NCI-H2196 treated with DMSO at 0.1 percent for 48 hours (cell line): Measurements from ENCODE around the gene ZNF320.
A peak's percentile ranks its signal among the peaks of the same experiment; 100 is the strongest.
"Not testable (repeated sequence)": the region's sequence is repeated elsewhere in the genome, so short reads cannot be mapped to it uniquely, and the experiment has no call there.

Experiments
- DNase-seq: peaks from one replicate; lab custom pipeline; 2025; ENCODE audit not compliant: unreplicated experiment; lab: John Stamatoyannopoulos, UW

Gene ZNF320

DNA sequence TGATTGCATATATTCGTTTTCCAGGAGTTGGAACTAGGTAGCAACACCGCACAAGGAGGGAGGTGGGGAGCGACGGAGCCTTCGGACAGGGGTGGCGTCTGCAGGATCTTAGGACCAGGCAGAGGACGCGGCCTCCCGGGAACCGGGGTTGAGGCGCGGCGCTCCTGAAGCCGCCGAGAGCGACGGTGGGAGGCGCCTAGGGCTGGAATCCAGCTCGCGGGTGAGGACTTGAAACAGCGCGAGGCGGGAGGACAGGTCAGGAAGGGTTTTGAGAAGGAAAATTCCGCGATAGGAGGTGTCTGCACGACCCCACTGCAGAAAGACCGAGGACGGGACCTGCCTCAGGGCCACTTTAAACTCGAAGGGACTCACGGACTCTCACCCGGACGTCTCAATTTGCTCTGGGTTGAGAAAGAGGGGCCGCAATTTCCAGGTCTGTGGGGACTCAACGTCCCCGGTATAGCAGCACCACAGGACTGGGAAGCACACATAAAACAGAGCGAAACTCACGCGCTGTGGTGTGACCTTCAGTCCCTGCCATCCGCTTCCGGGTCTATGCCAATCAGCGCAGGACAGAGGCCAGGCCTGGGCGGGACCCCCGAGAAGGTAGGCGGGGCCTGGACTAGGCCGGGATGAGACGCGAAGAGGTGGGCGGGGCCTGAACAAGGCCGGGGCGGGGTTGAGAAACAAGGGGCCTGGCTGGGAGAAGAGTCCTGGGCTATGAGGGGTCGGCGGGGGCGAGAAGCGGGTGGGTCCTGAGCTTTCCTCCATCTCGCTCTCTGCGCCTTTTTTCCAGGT is at the start of gene ZNF320:
Gene ZNF320 (minus strand): TSS at position 498 of the 798 bp plus-strand sequence. CDS start 7,380 bp downstream, outside the sequence.
- DNase-seq, result peak; percentile 68

DNA sequence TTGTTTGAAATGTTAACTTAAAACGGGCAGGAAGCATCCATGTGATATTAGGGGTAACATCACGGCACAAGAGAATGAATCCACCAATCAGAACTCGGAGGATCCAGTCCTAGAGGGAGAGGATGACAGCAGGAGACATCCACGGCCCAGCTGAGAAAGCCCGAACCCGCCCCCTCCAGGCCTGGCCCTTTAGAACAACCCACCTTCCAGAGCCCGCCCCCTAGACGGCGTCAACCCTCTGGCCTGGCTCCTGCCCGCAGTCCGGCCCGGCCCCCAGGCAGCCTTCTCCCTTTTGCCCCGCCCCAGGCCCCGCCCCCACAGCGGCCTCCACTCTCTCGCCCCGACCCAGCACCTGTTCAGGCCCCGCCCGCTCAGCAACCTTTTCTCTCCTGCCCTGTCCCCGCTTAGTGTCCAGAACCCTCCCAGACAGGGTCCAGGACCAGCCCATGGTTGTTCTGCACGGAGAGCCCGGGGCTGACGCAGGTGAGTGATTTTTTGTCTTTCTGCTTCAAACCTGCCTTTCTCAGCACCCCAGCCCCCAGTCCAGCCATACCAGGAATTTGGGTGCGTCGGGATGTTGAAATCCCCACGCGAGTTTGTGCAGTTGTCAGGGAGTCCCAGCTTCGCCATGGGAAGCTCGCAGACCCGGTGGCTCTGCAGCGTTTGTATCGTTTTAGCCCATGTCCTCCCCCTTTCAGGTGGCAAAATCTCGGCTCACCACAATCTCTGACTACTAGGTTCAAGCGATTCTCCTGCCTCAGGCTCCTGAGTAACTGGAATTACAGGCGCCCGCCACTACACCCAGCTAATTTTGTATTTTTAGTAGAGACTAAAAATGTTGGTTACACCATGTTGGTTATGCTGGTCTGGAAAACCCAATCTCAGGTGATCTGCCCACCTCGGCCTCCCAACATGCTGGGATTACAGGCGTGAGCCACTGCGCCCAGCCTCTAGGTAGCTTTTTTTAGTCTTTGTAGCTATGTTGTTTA is 49.2 kb upstream of the ZNF320 start:
- no peak for DNase-seq

DNA sequence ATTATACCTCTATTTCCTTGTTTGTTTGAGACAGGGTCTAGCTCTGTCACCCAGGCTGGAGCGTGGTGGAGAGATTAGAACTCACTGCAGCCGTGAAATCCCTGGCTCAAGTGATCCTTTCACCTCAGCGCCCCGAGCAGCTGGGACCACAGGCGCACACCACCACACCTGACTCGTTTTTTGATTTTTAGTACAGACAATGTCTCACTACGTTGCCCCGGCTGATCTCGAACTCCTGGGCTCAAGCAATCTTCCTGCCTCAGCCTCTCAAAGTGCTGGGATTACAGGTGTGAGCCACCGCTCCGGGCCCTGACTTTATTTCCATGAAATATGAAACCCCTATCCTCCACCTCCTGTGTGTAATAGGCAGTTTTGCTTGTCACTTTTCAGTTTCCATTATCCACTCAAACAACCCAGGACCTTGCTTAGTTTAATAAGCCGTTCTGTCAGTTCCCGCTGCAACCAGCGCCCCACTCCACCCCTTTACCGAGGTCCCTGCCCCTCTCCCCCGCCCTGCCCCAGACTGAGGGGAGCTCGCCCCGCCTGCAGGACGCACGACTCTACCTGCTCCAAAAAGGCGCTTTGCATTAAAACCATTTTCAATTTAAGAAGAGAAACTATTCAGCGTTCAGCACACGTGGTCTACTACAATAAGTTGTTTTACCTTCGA is 48.4 kb upstream of the ZNF320 start:
- no peak for DNase-seq

GRCh38 chr19:52944703-52945493 is 47.5 kb upstream of the ZNF320 start:
- DNase-seq, result not testable (repeated sequence)

DNA sequence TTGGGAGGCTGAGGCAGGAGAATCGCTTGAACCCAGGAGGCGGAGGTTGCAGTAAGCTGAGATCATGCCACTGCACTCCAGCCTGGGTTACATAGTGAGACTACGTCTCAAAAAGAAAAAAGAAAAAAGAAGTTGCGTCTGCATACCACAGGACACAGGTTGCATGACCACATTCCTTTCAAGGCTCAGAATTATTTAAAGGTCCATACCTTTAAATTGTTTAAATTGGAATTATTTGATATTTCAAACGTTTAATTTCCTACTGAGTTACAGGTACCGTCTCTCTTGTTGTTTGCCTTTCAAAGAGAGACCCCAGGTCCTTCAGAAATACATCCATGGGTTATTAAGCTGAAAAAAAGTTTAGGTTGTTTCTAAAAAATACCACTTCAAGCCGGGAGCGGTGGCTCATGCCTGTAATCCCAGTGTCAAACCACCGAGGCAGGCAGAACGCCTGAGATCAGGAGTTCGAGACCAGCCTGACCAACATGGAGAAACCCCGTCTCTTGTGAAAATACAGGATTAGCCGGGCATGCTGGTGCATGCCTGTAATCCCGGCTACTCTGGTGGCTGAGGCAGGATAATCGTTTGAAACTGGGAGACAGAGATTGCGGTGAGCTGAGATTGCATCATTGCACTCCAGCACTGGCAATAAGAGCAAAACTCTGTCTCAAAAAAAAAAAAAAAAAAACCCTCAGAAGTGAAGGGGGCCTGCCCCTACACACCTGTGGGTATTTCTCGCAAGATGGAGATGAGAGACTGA is 46.6 kb upstream of the ZNF320 start:
- DNase-seq, result no peak

DNA sequence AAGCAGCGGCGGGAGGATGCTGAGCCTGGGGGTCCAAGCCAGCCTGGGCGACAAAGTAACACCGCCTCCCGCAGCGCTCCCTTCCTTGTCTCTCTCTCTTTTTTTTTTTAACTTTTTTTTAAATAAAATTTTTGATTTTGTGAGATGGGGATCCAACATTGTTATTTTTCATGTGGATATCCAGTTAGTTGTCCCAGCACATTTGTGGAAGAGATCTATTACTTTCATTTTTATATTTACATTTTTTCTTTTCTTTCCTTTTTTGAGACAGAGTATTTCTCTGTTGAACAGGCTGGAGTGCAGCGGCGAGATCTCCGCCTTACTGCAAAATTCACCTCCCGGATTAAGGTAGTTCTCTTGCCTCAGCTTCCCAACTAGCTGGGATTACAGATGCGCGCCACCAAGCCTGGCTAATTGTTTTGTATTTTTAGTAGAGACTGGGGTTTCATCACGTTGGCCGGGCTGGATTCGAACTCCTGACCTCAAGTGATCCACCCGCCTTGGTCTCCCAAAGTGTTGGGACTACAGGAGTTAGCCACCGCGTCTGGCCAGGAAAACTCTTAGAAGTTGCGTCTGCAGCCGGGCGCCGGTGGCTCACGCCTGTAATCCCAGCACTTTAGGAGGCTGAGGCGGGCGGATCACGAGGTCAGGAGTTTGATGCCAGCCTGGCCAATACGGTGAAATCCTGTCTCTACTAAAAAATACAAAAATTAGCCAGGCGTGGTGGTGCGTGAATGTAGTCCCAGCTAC is 45.9 kb upstream of the ZNF320 start:
- DNase-seq, result no peak

- peak; percentile 11 for DNase-seq
These were observed 45.1 kb upstream of the ZNF320 start for GRCh38 chr19:52942386-52943133.

GRCh38 chr19:52941941-52942385 is 44.5 kb upstream of the ZNF320 start:
- no peak for DNase-seq

DNA sequence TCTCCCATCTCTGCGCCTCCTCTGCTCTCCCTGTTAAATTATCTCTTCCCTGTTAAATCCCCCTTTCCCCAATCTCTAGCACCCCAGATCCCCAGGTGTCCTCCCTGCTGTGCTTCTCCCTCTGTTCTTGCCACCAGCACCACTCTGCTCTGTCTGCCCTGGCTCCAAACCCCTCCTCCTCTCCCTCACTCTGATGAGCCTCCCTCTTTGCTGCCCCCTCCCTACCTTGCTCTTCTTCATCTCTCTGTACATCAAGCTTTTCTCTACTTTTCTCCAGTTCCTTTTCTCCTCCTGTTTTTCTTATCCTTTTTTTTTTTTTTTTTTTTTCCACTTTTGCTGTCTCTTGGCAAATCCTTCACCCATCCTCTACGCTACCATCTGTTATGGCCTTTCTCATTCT is 44.1 kb upstream of the ZNF320 start:
- DNase-seq, result not testable (repeated sequence)

GRCh38 chr19:52940905-52941304 is 43.5 kb upstream of the ZNF320 start:
- not testable (repeated sequence) for DNase-seq

DNA sequence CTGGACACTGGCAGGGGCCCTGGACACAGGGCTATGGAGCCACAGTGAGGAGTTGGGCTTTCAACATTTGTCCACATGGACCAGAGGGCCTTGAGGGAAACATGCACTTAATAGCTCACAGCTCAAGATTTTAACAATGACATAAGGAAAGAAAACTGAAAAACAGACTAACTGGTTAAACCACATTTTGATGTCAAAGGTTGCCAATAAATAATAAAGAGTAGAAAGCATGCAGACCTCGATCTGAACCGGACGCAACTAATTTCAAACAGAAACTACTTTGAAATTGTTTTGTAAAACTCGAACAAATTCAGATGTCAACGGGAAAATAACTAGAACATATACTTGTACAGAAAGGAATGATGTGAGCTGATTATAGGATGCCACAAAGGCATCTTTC is 41.3 kb upstream of the ZNF320 start:
- no peak for DNase-seq

DNA sequence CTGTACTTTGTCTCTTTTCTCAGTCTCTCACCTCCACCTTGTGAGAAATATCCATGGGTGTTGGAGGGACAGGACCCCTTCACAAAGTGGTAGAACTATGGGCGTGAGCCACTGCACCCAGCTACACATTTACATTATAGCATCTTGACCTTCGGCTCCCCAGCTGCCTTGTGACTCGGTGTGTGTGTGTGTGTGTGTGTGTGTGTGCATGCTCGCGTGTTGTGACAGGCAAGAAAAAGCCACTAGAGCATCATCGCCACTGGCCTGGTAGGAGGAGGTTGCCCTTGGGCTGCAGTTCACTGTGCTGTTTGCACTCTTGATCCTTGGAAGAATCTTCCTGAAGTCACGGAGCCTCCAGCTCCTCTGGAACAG is 39.5 kb upstream of the ZNF320 start:
- DNase-seq, result no peak

DNA sequence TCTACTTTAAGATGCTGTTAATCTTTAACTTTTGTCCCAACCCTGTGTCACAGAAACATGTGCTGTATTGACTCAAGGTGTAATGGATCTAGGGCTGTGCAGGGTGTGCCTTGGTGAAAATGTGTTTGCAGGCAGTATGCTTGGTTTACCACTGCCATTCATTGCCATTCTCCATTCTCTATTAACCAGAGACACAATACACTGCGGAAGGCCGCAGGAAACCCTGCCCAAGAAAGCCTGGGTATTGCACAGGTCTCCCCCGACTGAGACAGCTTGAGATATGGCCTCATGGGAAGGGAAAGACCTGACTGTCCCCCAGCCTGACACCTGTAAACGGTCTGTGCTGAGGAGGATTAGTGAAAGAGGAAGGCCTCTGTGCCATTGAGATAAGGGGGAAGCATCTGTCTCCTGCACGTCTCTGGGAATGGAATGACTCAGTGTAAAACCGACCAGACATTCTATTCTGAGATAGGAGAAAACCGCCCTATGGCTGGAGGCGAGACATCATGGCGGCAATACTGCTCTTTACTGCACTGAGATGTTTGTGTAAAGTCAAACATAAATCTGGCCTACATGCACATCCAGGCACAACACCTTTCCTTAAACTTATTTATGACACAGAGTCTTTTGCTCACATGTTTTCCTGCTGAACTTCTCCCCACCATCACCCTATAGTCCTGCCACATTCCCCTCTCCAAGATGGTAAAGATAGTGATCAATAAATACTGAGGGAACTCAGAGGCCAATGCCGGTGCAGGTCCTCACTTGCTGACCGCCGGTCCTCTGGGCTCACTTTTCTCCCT is 38.9 kb upstream of the ZNF320 start:
- DNase-seq, result no peak

DNA sequence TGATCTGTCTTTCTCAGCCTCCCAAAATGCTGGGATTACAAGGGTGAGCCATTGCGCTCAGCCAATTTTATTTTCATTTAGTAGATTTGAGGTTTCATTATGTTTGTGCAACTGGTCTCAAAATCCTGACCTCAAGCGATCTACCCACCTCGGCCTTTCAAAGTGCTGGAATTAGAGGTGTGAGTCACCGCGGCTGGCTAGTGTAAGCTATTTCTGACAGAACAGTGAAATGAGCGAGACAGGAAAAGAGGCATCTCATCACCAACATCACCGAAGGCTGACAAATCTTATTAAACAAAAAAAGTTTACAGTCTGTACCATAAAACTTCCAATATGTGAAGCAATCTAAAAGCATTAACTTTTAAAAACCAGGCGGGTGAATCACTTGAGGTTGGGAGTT is 38.0 kb upstream of the ZNF320 start:
- no peak for DNase-seq

- not testable (repeated sequence) for DNase-seq
These were observed 27.2 kb upstream of the ZNF320 start for GRCh38 chr19:52924641-52925040.

DNA sequence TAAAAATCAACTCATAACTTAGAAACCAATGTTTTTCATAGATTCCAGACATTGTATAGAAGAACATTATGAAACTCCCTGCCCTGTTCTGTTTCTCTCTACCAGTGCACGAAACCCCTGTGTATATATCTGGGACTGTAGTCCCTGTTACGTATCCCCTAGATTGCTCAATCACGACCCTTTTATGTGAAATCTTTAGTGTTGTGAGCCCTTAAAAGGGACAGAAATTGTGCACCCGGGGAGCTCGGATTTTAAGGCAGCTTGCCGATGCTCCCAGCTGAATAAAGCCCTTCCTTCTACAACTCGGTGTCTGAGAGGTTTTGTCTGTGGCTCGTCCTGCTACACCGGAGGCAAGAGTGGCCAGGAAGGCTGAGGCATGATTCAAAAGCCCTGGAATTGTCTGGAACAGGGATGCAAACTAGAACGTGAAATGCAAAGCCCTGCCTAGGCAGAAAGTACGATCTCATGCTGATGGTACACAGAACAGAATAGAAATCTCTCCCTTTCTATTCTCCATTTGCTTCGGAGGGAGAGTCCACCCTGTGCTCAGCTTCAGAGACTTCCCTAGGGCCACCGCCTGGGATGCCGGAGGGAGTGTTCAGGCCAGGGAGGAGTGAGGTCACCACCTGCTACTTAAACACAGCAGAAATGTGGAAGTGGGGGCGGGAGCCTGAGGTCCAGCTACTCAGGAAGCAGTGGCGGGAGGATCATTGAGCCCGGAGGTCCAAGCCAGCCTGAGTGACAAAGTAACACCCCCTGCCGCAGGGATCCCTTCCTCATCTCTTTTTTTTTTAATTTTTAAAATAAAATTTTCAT is 26.6 kb upstream of the ZNF320 start:
- DNase-seq, result no peak
